ENCODE data around the gene MRPL44.
A peak's percentile ranks its signal among the peaks of the same experiment; 100 is the strongest.

Gene MRPL44

GRCh38 chr2:223957092-223957851 is at the start of gene MRPL44:
Gene MRPL44, plus strand, starts transcription at chr2:223957463. Its CDS starts 10 bp downstream, at chr2:223957473.
- peak; percentile 97 for DNase-seq

DNA sequence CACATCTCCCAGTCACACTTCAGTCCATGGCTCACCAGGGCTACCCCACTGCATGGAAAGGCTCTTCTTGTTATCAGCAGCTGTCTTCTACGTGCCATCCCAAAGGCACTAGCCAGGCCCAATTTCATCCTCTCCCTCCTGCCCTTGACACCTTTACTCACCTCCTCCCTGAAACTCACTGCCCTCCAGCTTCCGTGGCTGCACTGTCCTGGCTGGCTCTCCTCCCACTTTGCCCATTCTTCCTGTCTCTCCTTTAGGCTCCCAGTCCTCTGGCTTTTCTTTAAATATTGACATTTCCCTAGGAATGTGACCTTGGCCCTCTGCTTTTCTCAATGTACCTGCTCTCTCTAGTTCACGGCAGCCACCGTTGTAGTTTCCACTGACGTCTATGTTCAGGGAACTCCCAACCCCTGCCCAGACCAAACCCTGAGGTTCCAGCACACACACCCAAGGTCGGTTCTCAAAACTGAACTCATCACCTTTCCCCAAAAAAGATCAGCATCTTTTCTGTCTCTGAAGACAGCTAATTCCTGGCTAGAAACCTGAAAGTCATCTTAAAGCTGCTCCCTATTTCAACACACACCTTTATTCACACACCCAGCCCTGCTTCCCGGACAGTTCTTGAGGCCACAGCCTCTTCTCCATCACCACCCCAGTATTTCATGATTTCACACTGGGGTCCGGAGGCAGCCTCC is 48.8 kb upstream of the MRPL44 start:
- DNase-seq = no peak

GRCh38 chr2:223909001-223909741 is 48.1 kb upstream of the MRPL44 start:
- DNase-seq = no peak

- DNase-seq = no peak
These were observed 42.9 kb upstream of the MRPL44 start for GRCh38 chr2:223914324-223914723.

DNA sequence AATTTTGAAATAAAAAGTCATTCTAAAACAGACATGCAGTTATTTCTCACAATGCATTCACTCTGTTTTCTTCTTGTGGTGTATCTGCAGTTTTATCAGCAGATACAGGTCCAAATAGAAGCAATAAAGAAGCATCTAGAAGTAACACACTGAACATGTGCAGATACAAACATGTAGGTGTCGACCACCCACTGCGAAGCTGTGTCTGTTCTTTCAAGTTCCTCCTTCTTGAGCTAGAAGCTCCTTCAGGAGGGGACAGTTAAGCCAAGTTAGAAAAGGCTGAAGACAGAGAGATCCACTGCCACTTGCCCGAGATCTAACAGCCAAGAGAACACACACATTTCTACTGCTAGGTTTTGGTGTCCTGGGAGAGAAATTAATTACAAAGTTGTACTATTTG is 42.2 kb upstream of the MRPL44 start:
- DNase-seq = no peak

DNA sequence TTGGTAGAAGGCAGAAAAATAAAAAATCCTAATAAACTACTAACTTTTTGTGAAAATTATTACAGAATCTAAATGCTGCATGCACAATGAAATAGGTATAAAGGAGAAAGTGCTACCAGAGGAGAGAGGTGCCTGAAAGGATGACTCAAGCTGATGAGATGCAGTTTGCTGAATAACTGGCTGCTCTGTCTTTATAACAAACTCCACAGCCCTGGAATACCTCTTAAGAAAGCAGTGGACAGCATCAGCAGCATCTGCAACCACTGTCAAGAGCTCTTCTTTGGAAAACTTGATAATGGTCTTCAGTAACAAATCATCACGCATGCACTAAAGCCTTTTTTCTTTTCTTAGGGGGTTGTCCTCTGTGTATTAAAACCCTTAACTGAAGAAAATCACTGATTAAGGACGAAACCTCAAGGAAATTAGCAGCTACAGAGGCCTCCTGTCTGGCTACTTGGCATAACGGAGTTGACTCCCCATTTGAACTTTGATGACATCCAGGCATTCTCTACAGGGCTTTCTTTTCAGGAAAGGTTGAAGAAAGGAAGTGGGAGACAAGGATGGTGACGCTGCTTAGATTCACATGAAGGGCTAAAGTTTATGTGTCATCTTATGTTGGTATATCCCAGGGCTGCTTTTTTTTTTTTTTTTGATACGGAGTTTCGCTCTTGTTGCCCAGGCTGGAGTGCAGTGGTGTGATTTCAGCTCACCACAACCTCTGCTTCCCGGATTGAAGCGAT is 40.9 kb upstream of the MRPL44 start:
- no peak for DNase-seq

DNA sequence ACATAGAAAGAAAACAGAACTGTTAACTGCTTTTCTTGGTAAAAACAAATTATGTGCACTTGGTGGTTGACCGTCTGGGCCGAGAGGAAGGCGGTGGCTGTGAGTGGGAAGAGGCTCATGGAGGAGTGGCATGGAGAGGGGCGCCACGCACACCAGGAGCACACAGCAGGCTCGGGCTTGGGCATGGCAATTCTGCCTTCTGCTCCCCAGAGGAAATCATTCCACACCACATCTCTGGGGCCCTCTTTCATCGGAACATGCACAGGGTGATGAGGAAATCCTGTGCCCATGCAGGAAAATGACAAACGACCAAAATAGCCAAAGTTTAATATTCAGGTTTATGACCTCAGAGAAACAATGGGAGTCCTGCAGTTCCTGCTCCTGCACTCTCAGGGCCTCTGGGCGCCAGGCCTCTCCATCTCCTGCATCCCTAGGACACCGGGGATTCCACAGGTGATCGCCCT is 38.6 kb upstream of the MRPL44 start:
- no peak for DNase-seq

DNA sequence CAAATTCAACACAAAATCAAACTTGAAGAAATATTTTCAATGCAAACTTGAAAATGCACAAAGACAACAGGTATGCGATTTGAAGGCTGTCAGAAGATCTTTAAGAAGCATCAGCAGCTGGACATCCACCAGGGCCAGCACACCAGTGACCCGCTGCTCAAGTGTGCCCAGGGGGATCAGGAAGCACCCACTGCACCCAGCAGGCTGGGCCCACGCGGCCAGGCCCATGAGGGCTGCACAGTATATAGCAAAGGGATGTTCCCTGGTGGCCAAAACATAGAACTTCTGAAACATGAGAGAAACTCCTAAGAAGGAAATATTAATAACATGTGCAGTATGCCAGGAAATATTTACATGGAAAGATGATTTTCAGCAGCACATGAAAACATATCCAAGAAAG is 37.2 kb upstream of the MRPL44 start:
- DNase-seq = no peak

DNA sequence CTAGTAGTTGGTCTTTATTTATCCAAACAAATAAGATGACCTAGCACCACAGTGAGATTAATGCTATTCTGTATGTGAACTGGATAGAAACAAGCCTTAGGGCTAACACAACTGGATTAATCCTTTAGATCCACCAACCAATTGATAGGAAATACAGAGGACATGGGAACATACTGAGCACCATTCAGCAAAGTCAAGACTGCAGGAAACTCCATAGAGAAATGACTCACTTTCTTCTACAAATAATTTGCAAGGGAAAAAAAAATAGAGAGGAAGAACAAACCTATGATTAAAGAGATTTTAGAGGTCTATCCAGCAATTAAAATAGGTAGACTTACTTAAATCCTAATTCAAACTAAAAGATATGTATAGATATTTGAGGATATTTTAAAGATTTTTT is 36.1 kb upstream of the MRPL44 start:
- DNase-seq = no peak

DNA sequence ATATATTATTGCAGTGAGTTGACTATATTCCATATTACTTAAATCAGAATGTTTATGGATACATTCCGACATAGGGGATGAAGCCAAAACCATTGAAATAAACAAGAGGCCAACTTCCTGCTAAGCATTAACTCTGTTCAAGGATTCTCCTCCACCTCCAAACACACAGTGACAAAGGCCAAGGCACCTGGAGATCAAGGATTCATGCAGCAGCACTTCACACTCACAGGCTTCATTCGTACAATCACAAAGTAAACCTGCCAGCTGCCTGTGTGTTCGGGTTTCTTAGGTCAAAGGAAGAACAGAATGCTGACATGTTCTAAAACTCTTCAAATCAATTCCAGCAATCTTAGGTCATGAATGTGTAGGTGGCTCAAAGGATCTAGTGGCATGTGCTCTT is 35.0 kb upstream of the MRPL44 start:
- DNase-seq = no peak

GRCh38 chr2:223923976-223924375 is 33.3 kb upstream of the MRPL44 start:
- DNase-seq = no peak

GRCh38 chr2:223925106-223925505 is 32.2 kb upstream of the MRPL44 start:
- DNase-seq = no peak

DNA sequence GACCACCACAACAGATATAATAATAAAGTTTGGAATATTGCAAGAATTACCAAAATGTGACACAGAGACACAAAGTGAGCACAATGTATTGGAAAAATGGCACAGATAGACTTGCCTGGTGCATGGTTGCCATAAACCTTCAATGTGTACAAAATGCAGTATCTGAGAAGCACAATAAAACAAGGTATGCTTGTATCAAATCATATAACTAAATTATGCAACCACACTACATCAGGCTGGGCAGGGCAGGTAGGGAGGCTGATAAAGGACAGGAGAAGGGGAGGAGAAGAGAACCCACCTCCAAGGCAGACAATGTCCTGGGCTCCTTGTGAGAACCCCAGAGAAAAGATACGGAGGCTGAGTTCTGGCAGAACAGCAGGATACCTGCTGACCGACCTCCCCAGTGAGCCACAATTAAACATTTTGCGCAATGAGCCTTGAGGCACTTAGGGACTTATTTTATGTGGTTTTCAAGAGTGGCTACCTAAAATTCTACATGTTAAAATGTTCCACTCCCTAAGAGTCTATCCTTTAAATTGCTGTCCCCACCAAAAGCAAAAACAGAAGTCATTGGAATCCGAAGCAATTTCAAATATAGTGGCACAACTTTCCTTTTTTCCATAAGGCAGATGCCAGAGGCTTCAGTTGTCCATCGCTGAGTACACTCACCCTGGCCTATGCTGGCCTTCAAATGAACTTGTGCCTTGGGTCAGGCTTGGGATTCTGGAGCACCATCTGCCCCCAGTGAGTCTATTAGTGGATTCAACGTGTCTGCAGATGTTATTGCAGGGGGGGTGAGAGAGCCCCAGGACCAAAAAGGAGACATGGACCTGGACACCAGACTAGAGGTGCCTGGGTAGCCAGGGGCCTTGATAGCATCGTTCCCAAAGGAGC is 28.9 kb upstream of the MRPL44 start:
- no peak for DNase-seq

DNA sequence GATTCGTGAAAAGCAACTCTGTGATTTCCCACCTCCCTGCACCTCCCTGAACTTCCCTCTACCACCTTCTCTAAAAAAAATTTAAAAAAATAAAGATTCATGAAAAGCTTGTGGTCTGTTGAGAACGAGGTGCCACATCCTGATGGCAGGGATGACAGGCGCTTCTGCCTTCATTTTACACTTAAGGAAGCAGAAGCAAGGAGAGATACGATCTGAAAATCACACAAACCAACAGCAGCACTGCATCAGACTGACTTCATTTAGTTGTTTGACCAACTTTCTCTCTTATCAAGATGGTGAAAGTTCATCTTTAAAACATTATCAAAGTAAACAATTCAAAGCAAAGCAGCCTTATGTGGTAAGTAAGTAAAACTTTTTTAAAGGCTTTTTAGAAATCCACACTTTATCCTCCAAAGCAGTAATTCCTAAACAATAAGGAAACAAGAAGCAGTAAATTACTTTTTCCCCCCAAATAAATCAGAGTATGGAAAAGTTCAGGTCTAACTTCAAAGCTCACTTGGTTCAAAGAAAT is 27.6 kb upstream of the MRPL44 start:
- peak; percentile 17 for DNase-seq

DNA sequence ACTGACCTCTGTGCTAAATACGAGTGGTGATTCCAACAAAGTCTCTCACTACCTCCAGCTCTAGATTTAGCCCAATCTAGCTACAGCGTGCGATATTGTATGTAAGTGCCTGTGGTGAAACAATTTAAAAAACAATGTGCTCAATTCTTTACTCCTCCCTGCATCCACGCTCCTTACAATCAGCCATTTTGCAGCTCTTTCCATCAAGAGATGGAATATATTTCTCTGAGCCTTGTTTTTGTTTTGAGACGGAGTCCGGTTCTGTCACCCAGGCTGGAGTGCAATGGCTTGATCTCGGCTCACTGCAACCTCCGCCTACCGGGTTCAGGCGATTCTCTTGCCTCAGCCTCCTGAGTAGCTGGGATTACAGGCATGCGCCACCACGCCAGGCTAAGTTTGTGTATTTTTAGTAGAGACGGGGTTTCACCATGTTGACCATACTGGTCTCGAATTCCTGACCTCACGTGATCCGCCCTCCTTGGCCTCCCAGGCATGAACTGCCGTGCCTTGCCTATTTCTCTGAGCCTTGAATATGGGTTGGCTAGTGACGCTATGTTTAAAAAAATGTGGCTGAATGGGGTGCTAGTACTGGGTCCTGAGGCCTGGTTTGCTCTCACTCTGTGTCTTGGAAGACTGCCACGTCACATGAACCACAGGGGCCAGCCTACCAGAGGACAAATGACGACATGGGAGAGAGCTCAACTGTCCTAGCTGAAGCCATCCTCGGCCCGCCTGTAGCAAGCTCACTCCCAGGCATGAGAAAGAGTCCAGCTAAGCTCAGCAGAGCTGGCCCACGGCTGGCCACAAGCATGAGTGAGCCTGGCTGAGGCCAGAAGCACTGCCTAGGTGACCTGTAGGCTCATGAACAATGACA is 26.9 kb upstream of the MRPL44 start:
- peak; percentile 14 for DNase-seq

DNA sequence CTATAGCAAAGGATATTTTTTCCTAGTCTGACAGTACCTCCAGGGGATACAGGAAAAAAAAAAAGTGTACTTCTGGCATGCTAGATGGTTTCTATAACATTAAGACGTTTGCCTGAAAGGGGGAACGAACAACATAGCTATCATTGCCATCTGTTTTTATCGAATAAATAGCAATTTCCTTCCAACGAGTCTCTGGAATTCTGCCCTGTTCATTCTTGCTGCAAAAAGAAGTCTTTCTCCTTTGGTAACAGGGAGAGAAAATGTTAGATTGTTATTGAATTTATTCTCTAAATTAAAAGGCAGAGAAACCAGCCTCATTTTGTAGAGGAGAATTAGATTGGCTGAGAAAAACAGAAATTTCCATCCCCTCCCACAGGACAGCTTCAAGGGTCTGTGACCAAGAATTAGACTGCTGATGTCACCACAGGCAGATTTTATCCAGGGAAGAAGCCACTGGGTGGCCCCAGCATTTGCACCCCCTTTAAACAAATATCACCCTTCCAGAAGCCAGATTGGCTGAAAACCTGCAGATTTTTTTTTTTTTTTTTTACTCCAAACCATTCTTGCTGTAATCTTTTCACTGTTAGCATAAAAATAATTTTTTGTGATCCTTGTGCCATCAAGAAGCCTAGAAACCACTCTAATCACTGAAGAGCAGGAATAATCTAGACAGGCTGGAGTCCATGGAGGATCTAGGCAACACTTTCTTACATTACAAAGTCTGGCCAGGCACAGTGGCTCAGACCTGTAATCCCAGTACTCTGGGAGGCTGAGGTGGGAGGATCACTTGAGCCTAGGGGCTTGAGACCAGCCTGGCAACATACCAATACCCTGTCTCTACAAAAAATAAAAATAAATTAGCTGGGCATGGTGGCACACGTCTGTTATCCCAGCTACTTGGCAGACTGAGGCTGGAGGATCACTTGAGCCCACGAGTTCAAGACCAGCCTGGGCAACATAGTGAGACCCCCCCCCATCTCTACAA is 24.2 kb upstream of the MRPL44 start:
- no peak for DNase-seq

GRCh38 chr2:223934870-223935269 is 22.4 kb upstream of the MRPL44 start:
- no peak for DNase-seq

DNA sequence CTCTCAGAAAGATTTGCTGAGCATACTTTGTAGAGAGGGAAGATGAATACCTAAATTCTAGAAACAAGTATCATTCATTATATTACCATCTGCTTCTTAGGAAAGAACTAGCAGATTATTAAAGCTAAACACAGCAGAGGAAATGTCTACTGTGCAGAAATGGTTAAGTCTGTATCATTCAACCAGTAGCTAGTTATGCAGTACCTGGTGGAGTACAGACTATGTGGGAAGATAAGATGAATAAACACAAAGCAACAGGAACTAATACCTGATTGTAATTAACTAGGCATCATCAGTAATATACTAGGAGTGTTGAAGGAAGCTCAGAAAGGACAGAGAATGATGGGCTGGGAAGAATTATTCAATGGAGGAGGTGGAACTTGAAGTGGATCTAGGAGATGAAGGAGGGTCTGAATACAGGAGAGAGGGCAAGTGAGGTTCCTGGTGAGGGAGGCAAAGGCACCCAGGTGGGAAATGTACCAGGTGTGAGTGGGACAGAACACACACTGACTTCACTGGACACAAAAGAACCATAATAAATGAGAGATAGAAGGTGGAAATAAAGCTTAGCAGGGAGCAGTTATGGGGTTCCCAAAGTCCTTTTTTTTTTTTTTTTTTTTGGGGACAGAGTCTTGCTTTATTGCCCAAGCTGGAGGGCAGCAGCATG is 21.7 kb upstream of the MRPL44 start:
- no peak for DNase-seq

- peak; percentile 32 for DNase-seq
These were observed 20.4 kb upstream of the MRPL44 start for GRCh38 chr2:223936862-223937326.

Measured in OCI-M1 (cell line).